ENCODE results near the gene CTNNB1.

DNA sequence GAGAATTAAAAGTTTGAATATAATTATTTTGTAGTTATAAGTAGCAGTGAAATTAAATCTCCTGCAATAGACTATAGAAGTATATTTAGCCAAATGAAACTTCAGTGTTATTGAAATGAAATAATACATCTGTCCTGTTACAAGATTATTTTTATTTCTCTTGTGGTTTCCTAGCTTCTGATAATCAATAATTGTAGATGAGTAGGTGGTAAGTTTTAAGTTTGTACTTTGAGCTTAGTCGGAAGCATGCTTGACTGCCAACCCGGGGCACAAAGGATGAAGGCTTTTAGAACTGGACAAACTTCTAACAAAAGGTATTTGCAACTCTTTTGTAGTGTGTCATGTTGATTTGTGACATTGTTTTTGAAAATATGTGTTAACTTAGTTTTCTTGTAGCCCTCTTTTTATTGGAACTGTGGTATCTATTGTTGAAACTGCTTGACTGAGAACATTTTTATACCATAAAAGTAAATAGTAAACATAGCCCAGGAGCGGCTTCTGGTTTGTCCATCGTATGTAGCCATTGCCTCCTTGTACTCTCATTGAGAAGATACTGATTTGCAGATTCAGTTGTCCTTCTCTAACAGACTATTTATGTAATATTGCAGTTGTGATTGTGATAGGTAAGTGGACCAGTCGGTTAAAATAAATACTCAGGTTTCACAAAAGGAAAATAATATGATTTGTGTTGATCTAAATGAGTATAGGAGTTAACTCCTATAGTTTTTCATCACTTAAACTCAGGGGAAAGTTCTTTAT, 2.9 kb downstream of the CTNNB1 start:
- no peak for TF ChIP-seq POLR2A (IDR thresholded peaks at IDR 0.05; ENCODE audit: low read depth)
- TF ChIP-seq POLR2AphosphoS5 (IDR thresholded peaks at IDR 0.05) = no peak
- TF ChIP-seq, protein P1, sequence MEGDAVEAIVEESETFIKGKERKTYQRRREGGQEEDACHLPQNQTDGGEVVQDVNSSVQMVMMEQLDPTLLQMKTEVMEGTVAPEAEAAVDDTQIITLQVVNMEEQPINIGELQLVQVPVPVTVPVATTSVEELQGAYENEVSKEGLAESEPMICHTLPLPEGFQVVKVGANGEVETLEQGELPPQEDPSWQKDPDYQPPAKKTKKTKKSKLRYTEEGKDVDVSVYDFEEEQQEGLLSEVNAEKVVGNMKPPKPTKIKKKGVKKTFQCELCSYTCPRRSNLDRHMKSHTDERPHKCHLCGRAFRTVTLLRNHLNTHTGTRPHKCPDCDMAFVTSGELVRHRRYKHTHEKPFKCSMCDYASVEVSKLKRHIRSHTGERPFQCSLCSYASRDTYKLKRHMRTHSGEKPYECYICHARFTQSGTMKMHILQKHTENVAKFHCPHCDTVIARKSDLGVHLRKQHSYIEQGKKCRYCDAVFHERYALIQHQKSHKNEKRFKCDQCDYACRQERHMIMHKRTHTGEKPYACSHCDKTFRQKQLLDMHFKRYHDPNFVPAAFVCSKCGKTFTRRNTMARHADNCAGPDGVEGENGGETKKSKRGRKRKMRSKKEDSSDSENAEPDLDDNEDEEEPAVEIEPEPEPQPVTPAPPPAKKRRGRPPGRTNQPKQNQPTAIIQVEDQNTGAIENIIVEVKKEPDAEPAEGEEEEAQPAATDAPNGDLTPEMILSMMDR (IDR thresholded peaks at IDR 0.05) = no peak
- TF ChIP-seq EP300 (IDR thresholded peaks at IDR 0.05) = no peak

All from esophagus muscularis mucosa (tissue), 4 donors.